GM06990 (cell line): ENCODE results near the gene MRTFB.

ENCODE experiments used
- DNase-seq: peaks from one replicate; pipeline ENCODE4 v3.0.0-alpha.2; 2011; ENCODE audit not compliant: insufficient read length; ENCODE audit errors: extremely low read depth
- H3K27me3 ChIP-seq: replicated peaks from 2 replicates; pipeline ENCODE4 v1.6.0; 2011; ENCODE audit warnings: low read length; ENCODE audit not compliant: control insufficient read depth, insufficient read depth
- H3K36me3 ChIP-seq: 2 replicates; pipeline ENCODE4 v1.5.1; 2011; ENCODE audit warnings: low read length; ENCODE audit not compliant: control insufficient read depth, insufficient read depth
- H3K4me3 ChIP-seq: replicated peaks from 2 replicates; pipeline ENCODE4 v1.5.1; 2011; ENCODE audit warnings: low read depth, mild to moderate bottlenecking, control low read depth, low read length
- CTCF ChIP-seq: IDR thresholded peaks from 2 replicates; pipeline ENCODE4 v1.5.1; 2011; ENCODE audit warnings: low read length, control low read depth, mild to moderate bottlenecking, inconsistent platforms; ENCODE audit not compliant: insufficient read depth, poor library complexity, severe bottlenecking

Gene MRTFB

GRCh38 chr16:14109077-14109775 is 38.1 kb downstream of the MRTFB start:
- no peaks in the 10 kb centered on the region for H3K27me3 ChIP-seq
- no peak for DNase-seq
- no peak overlapping the region for H3K4me3 ChIP-seq
- TF ChIP-seq CTCF: no peak
- no peaks in the 10 kb centered on the region for H3K36me3 ChIP-seq

GRCh38 chr16:14109782-14110727 is 38.9 kb downstream of the MRTFB start:
- no peak overlapping the region for H3K4me3 ChIP-seq
- no peak for DNase-seq
- no peaks in the 10 kb centered on the region for H3K36me3 ChIP-seq
- TF ChIP-seq CTCF: no peak
- no peaks in the 10 kb centered on the region for H3K27me3 ChIP-seq

- no peak for TF ChIP-seq CTCF
- DNase-seq: no peak
- Histone ChIP-seq H3K36me3 (no peaks in the 10 kb centered on the region), H3K4me3 (no peak overlapping the region), H3K27me3 (no peaks in the 10 kb centered on the region)
Observed at GRCh38 chr16:14110728-14111251, 39.7 kb downstream of the MRTFB start.

GRCh38 chr16:14111713-14112538 is 40.8 kb downstream of the MRTFB start:
- TF ChIP-seq CTCF: no peak
- no peak overlapping the region for H3K4me3 ChIP-seq
- DNase-seq: no peak
- H3K36me3 ChIP-seq: no peaks in the 10 kb centered on the region
- no peaks in the 10 kb centered on the region for H3K27me3 ChIP-seq

GRCh38 chr16:14112539-14112856 is 41.4 kb downstream of the MRTFB start:
- Histone ChIP-seq H3K36me3 (no peaks in the 10 kb centered on the region), H3K27me3 (no peaks in the 10 kb centered on the region), H3K4me3 (no peak overlapping the region)
- DNase-seq: no peak
- no peak for TF ChIP-seq CTCF
